Posterior vena cava (tissue), 2 donors: ENCODE measurements around the gene PLVAP. TPM values are rescaled to one million over a fixed set of nuclear protein-coding genes. Genes with fewer than 3 reads are reported as not detected.

Experiments used
- DNase-seq: peaks from one replicate; pipeline ENCODE4 v3.0.0-alpha.2; 2020; ENCODE audit warnings: low spot score
- intact Hi-C, 2 donors: fragments of 100-400 bp; cut with DNase I; formaldehyde crosslinking; loops; one replicate each; pipeline versions ENCODE4 v1.14.1 to v1.14.2; 2022 to 2023
- long read RNA-seq, 2 donors: library from polyadenylated mRNA; unstranded; transcript quantifications; one replicate each; pipeline ENCODE4 v2.0.0, GENCODE V29; 2020 to 2021
- total RNA-seq, 2 donors: library from RNA; stranded (reverse); fragmentation: NEBNext Ultra II Directional; extraction: Animal tissue kit (Norgen Biotek cat#: 25700); gene quantifications; one replicate each; pipeline ENCODE4 v1.2.1, GENCODE V29; 2021
- donor health status: DM: yes; HTN: yes; CAD: no.
- donor health status: DM: yes; HTN: yes; CAD: no.

Gene PLVAP
- 100 to 1,000 TPM; 151 to 181 TPM for total RNA-seq
- long read RNA-seq, donor 1, transcript PLVAP-201 (6 exons, 2,305 nt): major isoform, 50 of 59 reads
- long read RNA-seq, donor 1, partial matches to known transcripts: 8 of 59 reads
- long read RNA-seq, donor 1, other reads (novel, unspliced or antisense): 1 of 59 reads
- long read RNA-seq, donor 2, transcript PLVAP-201 (6 exons, 2,305 nt): major isoform, 189 of 214 reads
- long read RNA-seq, donor 2, partial matches to known transcripts: 16 of 214 reads
- long read RNA-seq, donor 2, other reads (novel, unspliced or antisense): 9 of 214 reads

DNA sequence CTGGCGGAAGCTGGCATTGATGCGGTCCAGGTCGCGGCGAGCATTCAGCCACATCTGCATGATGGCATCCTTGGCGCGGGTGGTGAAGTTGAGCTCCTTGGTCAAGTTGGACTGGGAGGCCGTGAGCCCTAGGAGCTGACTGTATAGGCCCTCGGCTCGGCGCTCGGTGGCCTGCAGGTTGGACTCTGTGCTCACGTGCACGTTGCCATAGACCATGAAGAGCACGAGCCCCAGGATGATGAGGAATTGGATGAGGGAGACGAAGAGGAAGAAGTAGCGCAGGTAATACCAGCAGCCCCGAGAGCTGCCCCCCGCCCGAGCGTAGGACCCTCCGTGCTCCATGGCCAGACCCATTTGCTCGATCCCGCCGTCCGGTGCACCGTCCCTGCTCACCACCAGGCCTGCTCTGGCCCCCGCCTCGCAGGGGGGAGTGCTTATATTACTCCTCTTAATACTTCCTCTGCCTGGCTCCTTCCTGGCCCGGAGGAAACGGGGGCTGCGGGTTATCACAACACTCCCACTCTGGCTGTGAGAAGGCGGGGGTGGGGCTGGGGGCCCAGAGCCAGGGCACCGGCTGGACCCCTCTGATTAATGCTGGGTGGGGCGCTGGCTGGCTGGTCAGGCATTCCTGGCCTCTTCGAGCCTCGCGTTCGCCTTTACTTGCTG, at the start of gene PLVAP:
Gene PLVAP, minus strand, starts transcription at position 408 of the 666 bp plus-strand sequence. Its CDS starts 54 bp downstream, at position 354.
- intact Hi-C loops: no loop called here
- DNase-seq: peak; percentile 85

GRCh38 chr19:17424743-17425365, 47.7 kb upstream of the PLVAP start:
- intact Hi-C loops: no loop called here
- DNase-seq: no peak

DNA sequence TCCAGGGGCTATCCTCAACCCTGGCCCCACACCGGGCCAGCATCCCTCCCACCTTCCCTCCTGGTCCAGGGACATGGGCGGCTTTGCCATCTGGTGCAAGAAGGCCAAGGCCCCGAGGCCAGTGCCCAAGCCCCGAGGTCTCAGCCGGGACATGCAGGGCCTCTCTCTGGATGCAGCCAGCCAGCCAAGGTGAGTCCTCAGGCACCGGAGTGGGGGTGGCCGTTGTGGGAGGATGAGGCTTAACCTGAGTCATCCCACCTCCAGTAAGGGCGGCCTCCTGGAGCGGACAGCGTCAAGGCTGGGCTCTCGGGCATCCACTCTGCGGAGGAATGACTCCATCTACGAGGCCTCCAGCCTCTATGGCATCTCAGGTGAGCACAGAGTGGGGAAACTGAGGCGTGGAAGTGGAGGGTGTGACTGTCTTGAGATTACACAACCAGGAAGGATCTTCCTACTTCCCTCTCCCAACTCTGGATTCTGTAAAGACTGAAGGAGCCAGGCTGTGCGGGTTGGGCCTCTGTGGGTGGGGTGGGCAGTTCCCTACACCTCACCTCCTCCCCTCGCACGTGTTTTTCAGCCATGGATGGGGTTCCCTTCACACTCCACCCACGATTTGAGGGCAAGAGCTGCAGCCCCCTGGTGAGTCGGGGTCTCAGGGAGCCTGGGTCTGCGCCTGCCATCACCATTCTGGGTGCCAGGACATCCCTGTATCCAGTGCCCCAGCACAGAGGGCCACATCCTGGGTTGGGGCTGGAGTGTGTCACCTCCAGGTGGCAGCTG, 46.5 kb upstream of the PLVAP start:
- DNase-seq: peak; percentile 82
- intact Hi-C loops: no loop called here

DNA sequence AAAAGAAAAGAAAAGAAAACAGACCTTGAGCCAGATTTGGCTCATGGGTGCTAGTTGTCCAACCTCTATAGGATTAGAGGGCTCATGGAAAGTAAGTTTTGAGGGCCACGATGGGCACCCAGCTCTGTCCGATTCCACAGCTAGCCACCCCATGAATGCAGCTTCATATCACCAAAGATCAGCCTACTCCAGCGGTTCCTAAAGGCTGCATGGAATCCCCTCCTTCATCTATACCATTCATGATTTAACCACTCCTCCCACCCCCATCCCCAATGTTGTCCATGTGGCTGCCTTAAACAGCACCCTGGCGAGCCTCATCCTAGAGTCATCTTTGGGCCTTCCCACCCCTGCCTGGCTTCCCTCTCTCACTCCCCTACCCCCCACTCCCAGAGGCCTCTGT, 44.8 kb upstream of the PLVAP start:
- intact Hi-C loops: no loop called here
- no peak for DNase-seq

- DNase-seq: peak; percentile 82
- intact Hi-C loops: no loop called here
These were observed 43.4 kb upstream of the PLVAP start for GRCh38 chr19:17420475-17420924.

DNA sequence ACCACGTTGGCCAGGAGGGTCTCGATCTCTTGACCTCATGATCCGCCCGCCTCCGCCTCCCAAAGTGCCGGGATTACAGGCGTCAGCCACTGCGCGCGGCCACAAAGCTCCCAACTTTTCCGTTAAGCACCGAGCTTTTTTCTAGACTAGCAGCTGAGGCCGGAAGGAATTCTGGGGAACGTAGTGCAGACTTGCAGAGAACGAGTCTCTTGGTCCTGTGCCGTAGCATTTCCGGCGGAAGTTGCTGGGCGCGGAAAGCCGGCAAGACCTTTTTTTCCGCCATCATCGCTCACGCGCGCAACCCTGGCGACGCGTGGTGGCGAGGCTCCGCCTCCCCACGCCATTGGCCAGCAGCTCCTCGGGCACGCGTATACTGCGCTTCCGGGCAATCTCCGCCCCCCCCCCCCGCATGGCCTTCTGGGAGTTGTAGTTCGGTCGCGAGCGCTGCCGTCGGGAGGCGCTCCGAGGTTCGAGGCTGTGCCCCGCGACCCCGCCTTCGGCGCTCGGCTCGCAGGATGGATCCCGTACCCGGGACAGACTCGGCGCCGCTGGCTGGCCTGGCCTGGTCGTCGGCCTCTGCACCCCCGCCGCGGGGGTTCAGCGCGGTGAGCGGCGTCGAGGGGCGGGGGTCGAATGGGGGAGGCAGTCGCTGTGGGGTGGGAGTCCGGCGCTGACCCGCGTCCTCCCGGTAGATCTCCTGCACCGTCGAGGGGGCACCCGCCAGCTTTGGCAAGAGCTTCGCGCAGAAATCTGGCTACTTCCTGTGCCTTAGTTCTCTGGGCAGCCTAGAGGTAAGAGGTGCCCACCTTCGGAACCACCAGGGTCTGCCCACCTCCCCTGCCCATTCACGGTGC, 42.7 kb upstream of the PLVAP start, which contains the start of gene MVB12A:
Gene MVB12A, plus strand, starts transcription at position 427 of the 854 bp plus-strand sequence. Its CDS starts 89 bp downstream, at position 516.
- intact Hi-C loops: no loop called here
- DNase-seq: peak; percentile 99

- intact Hi-C loops: no loop called here
- no peak for DNase-seq
These were observed 42.0 kb upstream of the PLVAP start for GRCh38 chr19:17419154-17419620.

DNA sequence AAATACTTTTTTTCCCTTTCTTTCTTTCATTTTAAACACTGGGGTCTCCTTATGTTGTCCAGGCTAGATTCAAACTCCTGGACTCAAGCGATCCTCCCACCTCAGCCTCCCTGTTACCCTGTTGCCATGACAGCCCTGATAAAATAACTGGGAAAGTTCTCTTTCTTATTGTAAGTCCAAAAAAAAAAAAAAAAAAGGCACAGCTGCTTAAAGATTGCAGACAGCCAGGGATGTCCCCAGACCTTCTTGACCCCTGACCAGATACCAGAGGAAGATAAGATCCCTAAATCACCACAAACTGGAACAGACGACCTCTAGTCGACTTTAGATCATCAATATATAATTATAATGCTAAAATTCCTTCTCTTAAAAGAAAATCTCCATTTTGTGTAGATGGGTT, 41.6 kb upstream of the PLVAP start:
- no peak for DNase-seq
- intact Hi-C loops: no loop called here

- intact Hi-C loops: no loop called here
- no peak for DNase-seq
These were observed 38.0 kb upstream of the PLVAP start for GRCh38 chr19:17415121-17415520.

GRCh38 chr19:17414097-17414496, 37.0 kb upstream of the PLVAP start:
- DNase-seq: no peak
- intact Hi-C loops: no loop called here

DNA sequence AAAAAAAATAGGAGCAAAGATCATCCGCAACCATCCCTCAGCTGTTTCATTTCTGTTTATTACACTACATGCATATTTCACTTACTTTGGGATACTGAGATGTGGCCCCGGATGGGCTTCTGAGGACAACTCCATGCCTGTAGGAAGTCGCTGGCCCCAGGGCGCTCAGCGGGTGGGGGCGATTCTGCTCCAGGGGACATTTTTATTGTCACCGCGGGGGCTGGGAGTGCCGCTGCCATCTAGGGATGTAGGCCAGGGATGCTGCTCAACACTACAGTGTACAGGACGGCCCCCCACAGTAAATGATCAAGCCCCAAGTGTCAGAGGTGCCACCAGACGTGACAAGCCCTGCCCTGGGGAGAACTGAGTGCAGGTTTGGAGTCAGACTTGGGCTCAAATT, 34.7 kb upstream of the PLVAP start:
- no peak for DNase-seq
- intact Hi-C loops: no loop called here

GRCh38 chr19:17409990-17410389, 32.8 kb upstream of the PLVAP start:
- no peak for DNase-seq
- intact Hi-C loops: no loop called here

- DNase-seq: no peak
- intact Hi-C loops: no loop called here
These were observed 29.7 kb upstream of the PLVAP start for GRCh38 chr19:17406887-17407196.

DNA sequence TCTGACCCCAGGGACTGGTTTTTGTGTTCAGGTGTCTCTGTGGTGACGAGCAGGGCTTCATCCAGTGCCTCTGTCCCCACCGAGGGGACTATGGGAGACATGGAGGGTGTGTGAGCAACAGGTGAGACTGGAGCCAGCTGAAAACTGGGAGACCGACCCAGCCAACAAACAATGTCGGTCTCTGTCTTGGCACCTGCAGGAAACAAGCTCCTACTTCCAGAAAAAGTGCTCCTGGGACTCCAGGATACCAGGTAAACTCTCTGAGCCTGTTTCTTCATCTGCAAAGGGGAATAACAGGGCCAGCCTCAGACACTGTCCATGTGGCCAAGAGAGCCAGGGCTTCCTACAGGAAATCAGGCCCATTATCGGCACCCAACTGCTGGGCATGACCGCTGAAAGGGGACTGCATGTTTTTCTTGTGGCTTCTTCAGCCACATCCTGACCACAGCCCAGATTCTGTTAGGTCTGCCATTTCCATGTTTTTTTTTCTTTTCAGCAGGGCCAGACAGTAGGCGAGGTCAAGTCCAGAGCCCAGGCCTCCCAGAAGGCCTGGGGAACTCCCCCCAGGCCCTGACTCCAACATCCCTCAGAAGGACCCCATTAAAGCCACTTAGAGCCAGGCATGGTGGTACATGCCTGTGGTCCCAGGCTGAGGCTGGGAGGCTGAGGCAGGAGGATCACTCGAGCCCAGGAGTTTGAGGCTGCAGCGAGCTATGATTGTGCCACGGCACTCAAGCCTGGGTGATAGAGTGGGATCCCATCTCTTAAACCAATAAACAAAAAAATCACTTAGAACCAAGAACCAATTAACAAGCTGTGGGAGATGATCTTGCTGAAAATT, 29.1 kb upstream of the PLVAP start:
- intact Hi-C loops: no loop called here

GRCh38 chr19:17405250-17406045, 28.3 kb upstream of the PLVAP start, which contains the start of gene BST2:
Gene BST2, minus strand, starts transcription at chr19:17405630. Its CDS starts 55 bp downstream, at chr19:17405575.
- intact Hi-C loops: no loop called here
- DNase-seq: no peak

More for the DNA sequence above, 29.1 kb upstream of the PLVAP start:
- DNase-seq: no peak

- intact Hi-C loops: no loop called here
- no peak for DNase-seq
These were observed 27.6 kb upstream of the PLVAP start for GRCh38 chr19:17404621-17405249.

- intact Hi-C loops: no loop called here
- no peak for DNase-seq
These were observed 26.9 kb upstream of the PLVAP start for GRCh38 chr19:17404015-17404414.
